C4-2B (cell line): Measurements from ENCODE around the gene GATAD2A.

Experiments used
- CTCF ChIP-seq: fragments of 450-650 bp; conservative IDR thresholded peaks from 2 replicates; pipeline ENCODE4 v1.5.1; 2017; ENCODE audit warnings: mild to moderate bottlenecking
- ZFX ChIP-seq: fragments of 450-650 bp; IDR thresholded peaks from 2 replicates; pipeline ENCODE4 v1.6.1; 2017

- TF ChIP-seq CTCF (no peak), ZFX (no peak)
These were observed 10.8 kb downstream of the GATAD2A start for GRCh38 chr19:19416280-19416679.
